AG09309 (cell line): ENCODE measurements around the gene CCDC89.

ENCODE experiments used
- DNase-seq: peaks from one replicate; pipeline ENCODE4 v3.0.0-alpha.2; 2010; ENCODE audit warnings: low read depth
- H3K4me3 ChIP-seq: 2 replicates; pipeline ENCODE4 v1.5.1; 2011; ENCODE audit warnings: mild to moderate bottlenecking, low read depth, low read length, moderate library complexity; ENCODE audit not compliant: control insufficient read depth
- TF ChIP-seq, protein P1 (sequence below): IDR thresholded peaks from 2 replicates; pipeline ENCODE4 v1.5.1; 2011; ENCODE audit warnings: mild to moderate bottlenecking, low read depth, low read length, inconsistent platforms; ENCODE audit not compliant: insufficient read depth, control insufficient read depth; ENCODE audit errors: missing control alignments

CCDC89 gene

GRCh38 chr11:85709941-85710702 lies 24.1 kb upstream of the CCDC89 start:
- no peak overlapping the region for H3K4me3 ChIP-seq
- TF ChIP-seq, protein P1, sequence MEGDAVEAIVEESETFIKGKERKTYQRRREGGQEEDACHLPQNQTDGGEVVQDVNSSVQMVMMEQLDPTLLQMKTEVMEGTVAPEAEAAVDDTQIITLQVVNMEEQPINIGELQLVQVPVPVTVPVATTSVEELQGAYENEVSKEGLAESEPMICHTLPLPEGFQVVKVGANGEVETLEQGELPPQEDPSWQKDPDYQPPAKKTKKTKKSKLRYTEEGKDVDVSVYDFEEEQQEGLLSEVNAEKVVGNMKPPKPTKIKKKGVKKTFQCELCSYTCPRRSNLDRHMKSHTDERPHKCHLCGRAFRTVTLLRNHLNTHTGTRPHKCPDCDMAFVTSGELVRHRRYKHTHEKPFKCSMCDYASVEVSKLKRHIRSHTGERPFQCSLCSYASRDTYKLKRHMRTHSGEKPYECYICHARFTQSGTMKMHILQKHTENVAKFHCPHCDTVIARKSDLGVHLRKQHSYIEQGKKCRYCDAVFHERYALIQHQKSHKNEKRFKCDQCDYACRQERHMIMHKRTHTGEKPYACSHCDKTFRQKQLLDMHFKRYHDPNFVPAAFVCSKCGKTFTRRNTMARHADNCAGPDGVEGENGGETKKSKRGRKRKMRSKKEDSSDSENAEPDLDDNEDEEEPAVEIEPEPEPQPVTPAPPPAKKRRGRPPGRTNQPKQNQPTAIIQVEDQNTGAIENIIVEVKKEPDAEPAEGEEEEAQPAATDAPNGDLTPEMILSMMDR, result no peak
- DNase-seq, result no peak

- TF ChIP-seq, protein P1, result no peak
- DNase-seq, result no peak
- no peak overlapping the region for H3K4me3 ChIP-seq
Measured at GRCh38 chr11:85705800-85706199, 19.8 kb upstream of the CCDC89 start.

GRCh38 chr11:85704967-85705366 lies 19.0 kb upstream of the CCDC89 start:
- no peak for DNase-seq
- H3K4me3 ChIP-seq, result no peak overlapping the region
- TF ChIP-seq, protein P1, result no peak

DNA sequence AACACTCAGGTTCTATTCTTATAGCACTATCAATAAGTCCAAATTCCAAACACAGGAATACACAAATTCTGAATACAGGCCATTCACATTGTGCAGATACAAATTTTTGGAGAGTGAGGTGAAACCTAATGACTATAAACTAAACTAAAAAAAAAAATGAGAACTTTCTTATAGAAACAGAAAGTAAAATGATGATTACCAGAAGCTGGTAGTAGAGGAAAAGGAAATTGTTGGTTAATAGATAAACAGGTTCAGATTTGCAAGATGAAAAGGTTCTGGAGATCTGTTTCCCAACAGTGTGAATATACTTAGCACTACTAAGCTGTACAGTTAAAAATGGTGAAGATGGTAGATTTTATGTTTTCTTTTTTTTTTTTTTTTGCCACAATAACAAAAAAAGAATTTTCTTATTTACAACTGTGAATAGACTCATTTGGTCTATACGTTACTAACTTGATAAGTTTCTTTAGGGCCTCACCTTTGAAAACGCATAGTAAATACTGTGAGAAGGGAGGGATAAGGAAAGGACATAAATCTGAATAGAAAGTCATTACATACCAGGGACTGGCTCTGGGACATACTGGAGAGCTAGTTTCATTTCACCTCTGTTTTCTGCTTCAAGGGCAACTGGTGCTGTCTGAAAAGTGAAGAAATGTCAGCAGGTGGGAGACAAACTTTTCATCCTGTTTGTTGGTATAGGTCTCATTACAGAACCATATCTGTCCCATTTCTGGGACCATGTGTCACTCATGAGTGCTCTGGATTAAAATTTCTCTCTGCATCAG lies 14.2 kb upstream of the CCDC89 start:
- no peak for DNase-seq
- H3K4me3 ChIP-seq, result no peak overlapping the region
- TF ChIP-seq, protein P1, result no peak

DNA sequence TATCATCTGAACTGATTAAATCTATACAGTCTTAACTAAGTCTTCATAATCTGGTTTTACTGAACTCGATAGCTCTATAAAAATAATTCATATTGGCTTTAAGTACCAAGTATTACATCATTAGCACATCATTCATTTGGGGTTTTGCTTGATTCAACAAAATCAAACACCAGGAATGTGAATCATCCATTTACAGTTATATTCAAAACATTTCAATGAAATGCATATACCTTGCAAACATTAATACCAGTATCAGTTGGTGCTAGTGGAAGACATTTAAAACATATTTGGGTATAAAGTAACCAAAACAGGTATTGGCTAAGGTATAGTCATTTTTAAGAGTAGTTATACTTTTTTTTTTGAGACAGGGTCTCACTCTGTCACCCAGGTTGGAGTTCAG lies 12.2 kb upstream of the CCDC89 start:
- H3K4me3 ChIP-seq, result no peak overlapping the region
- TF ChIP-seq, protein P1, result no peak
- no peak for DNase-seq

GRCh38 chr11:85697747-85698146 lies 11.8 kb upstream of the CCDC89 start:
- TF ChIP-seq, protein P1, result no peak
- DNase-seq, result no peak
- H3K4me3 ChIP-seq, result no peak overlapping the region
